KMS-11 (cell line): ENCODE measurements around the gene ACACA.
"Not testable (repeated sequence)": the region's sequence is repeated elsewhere in the genome, so short reads cannot be mapped to it uniquely, and the experiment has no call there.

Experiments
- H2AFZ ChIP-seq: fragments of 200-600 bp; sonication (generic); 2 replicates; pipeline ENCODE4 v1.6.1; 2016; ENCODE audit warnings: antibody characterized with exemption, mixed run types, low read depth
- H3K27ac ChIP-seq: fragments of 200-600 bp; sonication (generic); 2 replicates; pipeline ENCODE4 v1.6.1; 2016; ENCODE audit warnings: mild to moderate bottlenecking, mixed run types
- H3K27me3 ChIP-seq: fragments of 200-600 bp; sonication (generic); 2 replicates; pipeline ENCODE4 v1.6.1; 2017; ENCODE audit warnings: mild to moderate bottlenecking, low read depth, mixed run types, moderate library complexity; ENCODE audit not compliant: insufficient read depth
- H3K36me3 ChIP-seq: fragments of 200-600 bp; sonication (generic); 2 replicates; pipeline ENCODE4 v1.6.1; 2017; ENCODE audit warnings: mild to moderate bottlenecking, mixed run types; ENCODE audit not compliant: insufficient read depth
- H3K4me1 ChIP-seq: fragments of 200-600 bp; sonication (generic); 2 replicates; pipeline ENCODE4 v1.6.1; 2016; ENCODE audit warnings: mild to moderate bottlenecking, low read depth, mixed run types; ENCODE audit not compliant: poor library complexity, severe bottlenecking
- H3K4me2 ChIP-seq: fragments of 200-600 bp; sonication (generic); 2 replicates; pipeline ENCODE4 v1.7.0; 2016; ENCODE audit warnings: mild to moderate bottlenecking, mixed run types
- H3K4me3 ChIP-seq: fragments of 200-600 bp; sonication (generic); IDR thresholded peaks from 2 replicates; pipeline ENCODE4 v1.6.1; 2017; ENCODE audit warnings: low read depth, low read length, mixed read lengths; ENCODE audit not compliant: insufficient read depth
- H3K79me2 ChIP-seq: fragments of 200-600 bp; sonication (generic); 2 replicates; pipeline ENCODE4 v1.6.1; 2016; ENCODE audit warnings: low read depth, mixed run types; ENCODE audit not compliant: insufficient read depth
- H3K9ac ChIP-seq: fragments of 200-600 bp; sonication (generic); 2 replicates; pipeline ENCODE4 v1.6.1; 2016; ENCODE audit warnings: mild to moderate bottlenecking, mixed run types
- H4K20me1 ChIP-seq: fragments of 200-600 bp; sonication (generic); 2 replicates; pipeline ENCODE4 v1.6.1; 2016; ENCODE audit warnings: mild to moderate bottlenecking, mixed run types; ENCODE audit not compliant: insufficient read depth
- TF ChIP-seq, protein P1 (sequence below): fragments of 200-600 bp; sonication (generic); conservative IDR thresholded peaks from 2 replicates; pipeline ENCODE4 v1.6.1; 2017; ENCODE audit warnings: low read depth, mild to moderate bottlenecking, antibody characterized with exemption, low read length, moderate library complexity, mixed read lengths

ACACA gene

DNA sequence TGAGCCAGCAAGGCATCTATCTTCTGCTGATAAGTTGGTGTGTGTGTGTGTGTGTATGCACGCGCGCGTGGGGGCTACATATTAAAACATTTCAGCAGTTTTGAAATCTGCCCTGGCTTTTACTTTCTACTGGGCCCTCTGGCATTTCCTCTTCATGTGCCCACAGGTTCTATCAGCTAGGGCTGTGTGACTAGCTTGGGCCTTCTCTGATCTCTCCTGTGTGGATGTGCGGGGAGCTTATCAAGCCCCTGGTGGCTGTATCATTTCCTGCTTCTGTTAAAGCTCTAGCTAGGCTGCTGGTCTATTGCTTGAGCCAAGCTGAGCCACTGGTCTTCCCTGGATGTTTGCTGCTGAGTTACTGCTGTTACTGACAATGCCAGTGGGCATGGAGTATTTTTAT lies 325.3 kb downstream of the ACACA start:
- H3K27ac ChIP-seq, result no peak overlapping the region
- no peaks in the 10 kb centered on the region for H4K20me1 ChIP-seq
- H3K36me3 ChIP-seq, result no peaks in the 10 kb centered on the region; the same call in 1 of the 2 replicates

DNA sequence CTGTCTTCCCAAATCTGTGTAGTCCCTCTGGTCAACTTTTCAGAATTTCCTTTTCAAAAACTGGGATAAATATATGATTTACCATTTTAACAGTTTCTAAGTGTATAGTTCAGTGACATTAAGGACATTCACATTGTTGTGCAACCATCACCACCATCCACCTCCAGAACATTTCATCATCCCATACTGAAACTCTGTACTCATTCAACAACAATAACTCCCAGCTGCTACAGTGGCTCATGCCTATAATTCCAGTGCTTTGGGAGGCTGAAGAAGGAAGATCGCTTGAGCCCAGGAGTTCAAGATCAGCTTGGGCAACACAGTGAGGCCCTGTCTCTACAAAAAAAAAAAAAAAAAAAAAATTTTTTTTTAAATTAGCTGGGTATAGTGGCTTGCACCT lies 326.9 kb downstream of the ACACA start:
- Histone ChIP-seq H4K20me1 (no peaks in the 10 kb centered on the region), H3K4me2 (no peak overlapping the region), H3K27me3 (no peaks in the 10 kb centered on the region), H3K27ac (no peak overlapping the region), H3K79me2 (no peaks in the 10 kb centered on the region), H3K9ac (no peak overlapping the region), H3K36me3 (no peaks in the 10 kb centered on the region), H3K4me3 (no peak overlapping the region), H2AFZ (no peak overlapping the region), H3K4me1 (no peaks in the 10 kb centered on the region)
- TF ChIP-seq, protein P1, sequence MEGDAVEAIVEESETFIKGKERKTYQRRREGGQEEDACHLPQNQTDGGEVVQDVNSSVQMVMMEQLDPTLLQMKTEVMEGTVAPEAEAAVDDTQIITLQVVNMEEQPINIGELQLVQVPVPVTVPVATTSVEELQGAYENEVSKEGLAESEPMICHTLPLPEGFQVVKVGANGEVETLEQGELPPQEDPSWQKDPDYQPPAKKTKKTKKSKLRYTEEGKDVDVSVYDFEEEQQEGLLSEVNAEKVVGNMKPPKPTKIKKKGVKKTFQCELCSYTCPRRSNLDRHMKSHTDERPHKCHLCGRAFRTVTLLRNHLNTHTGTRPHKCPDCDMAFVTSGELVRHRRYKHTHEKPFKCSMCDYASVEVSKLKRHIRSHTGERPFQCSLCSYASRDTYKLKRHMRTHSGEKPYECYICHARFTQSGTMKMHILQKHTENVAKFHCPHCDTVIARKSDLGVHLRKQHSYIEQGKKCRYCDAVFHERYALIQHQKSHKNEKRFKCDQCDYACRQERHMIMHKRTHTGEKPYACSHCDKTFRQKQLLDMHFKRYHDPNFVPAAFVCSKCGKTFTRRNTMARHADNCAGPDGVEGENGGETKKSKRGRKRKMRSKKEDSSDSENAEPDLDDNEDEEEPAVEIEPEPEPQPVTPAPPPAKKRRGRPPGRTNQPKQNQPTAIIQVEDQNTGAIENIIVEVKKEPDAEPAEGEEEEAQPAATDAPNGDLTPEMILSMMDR, result no peak

More for the DNA sequence above, 325.3 kb downstream of the ACACA start:
- H3K4me2 ChIP-seq, result no peak overlapping the region
- no peaks in the 10 kb centered on the region for H3K79me2 ChIP-seq
- TF ChIP-seq, protein P1, result no peak
- no peak overlapping the region for H2AFZ ChIP-seq
- H3K9ac ChIP-seq, result no peak overlapping the region
- H3K4me1 ChIP-seq, result no peaks in the 10 kb centered on the region
- no peak overlapping the region for H3K4me3 ChIP-seq
- H3K27me3 ChIP-seq, result no peaks in the 10 kb centered on the region

DNA sequence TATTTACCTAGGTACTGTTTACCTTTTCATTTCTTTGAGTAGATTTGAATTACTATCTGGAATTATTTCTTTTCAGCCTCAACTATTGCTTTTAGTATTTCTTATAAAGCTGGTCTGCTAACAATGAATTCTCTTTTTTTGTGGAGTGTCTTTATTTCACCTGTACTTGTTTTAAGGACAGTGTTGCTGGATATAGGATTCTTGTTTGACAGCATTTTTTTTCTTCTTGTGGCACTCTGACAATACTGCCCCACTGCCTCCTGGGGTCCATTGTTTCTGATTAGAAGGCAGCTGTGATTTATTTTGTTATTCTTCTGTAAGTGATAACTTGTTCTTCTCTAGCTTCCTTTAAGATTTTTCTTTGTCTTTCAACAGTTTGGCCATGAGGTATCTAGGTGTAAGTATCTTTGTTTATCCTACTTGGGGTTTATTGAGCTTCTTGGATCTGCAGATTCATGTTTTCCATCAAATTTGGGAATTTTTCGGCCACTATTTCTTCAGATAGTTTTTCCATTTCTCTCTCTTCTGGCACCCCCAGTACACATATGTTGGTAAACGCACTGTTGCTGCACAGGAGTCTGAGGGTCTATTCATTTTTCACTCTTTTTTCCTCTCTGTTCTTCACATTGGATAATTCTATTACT lies 327.4 kb downstream of the ACACA start:
- Histone ChIP-seq H3K36me3 (no peaks in the 10 kb centered on the region), H4K20me1 (no peaks in the 10 kb centered on the region), H3K27ac (no peak overlapping the region), H3K4me2 (no peak overlapping the region), H3K4me3 (no peak overlapping the region), H3K4me1 (no peaks in the 10 kb centered on the region), H3K27me3 (no peaks in the 10 kb centered on the region), H2AFZ (no peak overlapping the region), H3K9ac (no peak overlapping the region), H3K79me2 (no peaks in the 10 kb centered on the region)
- TF ChIP-seq, protein P1, result no peak

DNA sequence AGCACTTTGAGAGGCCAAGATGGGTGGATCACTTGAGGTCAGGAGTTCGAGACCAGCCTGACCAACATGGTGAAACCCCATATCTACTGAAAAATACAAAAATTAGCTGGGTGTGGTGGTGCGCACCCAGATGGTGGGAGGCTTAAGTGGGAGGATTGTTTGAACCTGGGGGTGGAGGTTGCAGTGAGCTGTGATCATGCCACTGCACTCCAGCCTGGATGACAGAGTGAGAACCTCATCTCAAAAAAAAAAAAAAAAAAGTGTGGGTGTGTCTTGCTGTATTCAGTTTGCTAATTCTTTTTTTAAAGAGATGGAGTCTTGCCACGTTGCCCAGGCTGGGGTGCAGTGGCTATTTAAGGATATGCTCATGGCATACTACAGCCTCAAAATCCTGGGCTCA lies 333.2 kb downstream of the ACACA start:
- not testable (repeated sequence) for H3K4me1 ChIP-seq, H3K79me2 ChIP-seq, H2AFZ ChIP-seq, H3K27me3 ChIP-seq, H3K4me3 ChIP-seq, H3K4me2 ChIP-seq, H3K36me3 ChIP-seq, H3K9ac ChIP-seq, H3K27ac ChIP-seq, H4K20me1 ChIP-seq

DNA sequence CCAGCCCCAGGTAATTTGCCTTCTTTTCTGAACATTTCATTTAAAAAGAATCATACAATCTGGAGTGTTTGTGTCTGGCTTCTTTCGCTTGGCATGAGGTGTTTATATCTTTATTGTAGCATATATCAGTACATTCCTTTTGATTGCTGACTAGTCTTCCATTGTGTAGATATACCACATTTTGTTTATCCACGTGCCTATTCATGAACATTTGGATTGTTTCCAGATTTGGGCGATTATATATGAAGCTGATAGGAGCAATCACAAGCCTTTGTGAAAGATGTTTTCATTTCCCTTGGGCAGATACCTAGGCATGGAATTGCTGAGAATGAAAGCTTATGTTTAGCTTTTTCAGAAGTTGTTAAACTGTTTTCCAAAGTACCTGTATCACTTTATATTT lies 337.5 kb downstream of the ACACA start:
- H3K79me2 ChIP-seq, result no peaks in the 10 kb centered on the region
- no peak overlapping the region for H3K4me2 ChIP-seq
- no peak overlapping the region for H2AFZ ChIP-seq
- no peaks in the 10 kb centered on the region for H3K27me3 ChIP-seq
- H3K9ac ChIP-seq, result no peak overlapping the region
- no peak overlapping the region for H3K4me3 ChIP-seq
- peaks cover 6% of the 10 kb centered on the region for H3K4me1 ChIP-seq
- no peaks in the 10 kb centered on the region for H4K20me1 ChIP-seq
- TF ChIP-seq, protein P1, result no peak
- no peaks in the 10 kb centered on the region for H3K36me3 ChIP-seq
- H3K27ac ChIP-seq, result no peak overlapping the region
